Measurements from ENCODE around the gene LIX1.
"Not testable (repeated sequence)": the region's sequence is repeated elsewhere in the genome, so short reads cannot be mapped to it uniquely, and the experiment has no call there.

The LIX1 gene

DNA sequence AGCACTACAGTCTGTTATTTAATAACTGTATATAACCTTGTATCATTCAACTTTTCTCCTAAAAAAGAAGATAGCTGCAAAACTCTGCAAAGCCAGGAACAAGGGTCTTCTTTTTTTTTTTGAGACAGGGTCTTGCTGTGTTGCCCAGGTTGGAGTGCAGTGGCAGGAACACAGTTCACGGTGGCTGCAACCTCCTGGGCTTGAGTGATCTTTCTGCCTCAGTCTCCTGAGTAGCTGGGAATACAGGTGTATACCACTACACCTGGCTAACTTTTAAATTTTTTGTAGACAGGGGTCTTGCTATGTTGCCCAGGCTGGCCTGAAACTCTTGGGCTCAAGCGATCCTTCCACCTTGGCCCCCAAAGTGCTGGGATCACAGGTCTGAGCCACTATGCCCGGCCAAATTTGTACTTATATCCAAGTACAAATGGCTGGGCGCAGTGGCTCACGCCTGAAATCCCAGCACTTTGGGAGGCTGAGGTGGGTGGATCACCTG, 21.4 kb upstream of the LIX1 start:
- Mint-ChIP-seq H3K27me3 (no peaks in the 10 kb centered on the region), H3K4me3 (no peak overlapping the region), H3K36me3 (peaks cover 42% of the 10 kb centered on the region), H3K4me1 (peaks cover 12% of the 10 kb centered on the region), H3K27ac (no peak overlapping the region), H3K9me3 (no peaks in the 10 kb centered on the region)
- CTCF ChIA-PET, result interaction anchor here (0.7 to 7.6 kb wide), 11 partner anchors 10 to 550 kb away, joined by 3 to 89 read pairs (median 5); partner anchors contain the start of gene LIX1
- DNase-seq, result no peak

DNA sequence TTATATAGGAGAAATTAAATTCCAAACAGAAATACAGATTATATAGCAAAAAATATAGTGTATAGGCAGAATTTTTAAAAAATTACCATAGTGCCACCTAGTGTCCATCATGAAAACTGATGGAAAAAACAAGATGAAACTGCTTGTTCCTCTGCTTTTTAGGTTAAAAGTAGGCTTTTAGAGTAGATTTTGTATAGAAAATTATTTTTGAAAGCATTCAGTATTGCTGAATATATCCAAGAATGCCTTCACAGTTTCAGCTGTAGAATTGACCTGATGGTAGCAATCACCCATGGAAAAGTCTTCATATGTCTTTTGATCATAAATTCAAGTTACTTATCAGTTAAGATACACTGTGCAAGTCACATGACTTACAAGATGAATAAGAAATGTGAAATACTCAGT, 21.0 kb upstream of the LIX1 start:
- Mint-ChIP-seq H3K4me3 (no peak overlapping the region), H3K4me1 (peaks cover 12% of the 10 kb centered on the region), H3K36me3 (peaks cover 42% of the 10 kb centered on the region), H3K9me3 (peaks cover 5% of the 10 kb centered on the region), H3K27me3 (no peaks in the 10 kb centered on the region), H3K27ac (no peak overlapping the region)
- DNase-seq, result no peak
- CTCF ChIA-PET, result interaction anchor here (0.7 to 7.6 kb wide), 13 partner anchors 9 to 549 kb away, joined by 3 to 89 read pairs (median 4); partner anchors contain the start of gene LIX1

DNA sequence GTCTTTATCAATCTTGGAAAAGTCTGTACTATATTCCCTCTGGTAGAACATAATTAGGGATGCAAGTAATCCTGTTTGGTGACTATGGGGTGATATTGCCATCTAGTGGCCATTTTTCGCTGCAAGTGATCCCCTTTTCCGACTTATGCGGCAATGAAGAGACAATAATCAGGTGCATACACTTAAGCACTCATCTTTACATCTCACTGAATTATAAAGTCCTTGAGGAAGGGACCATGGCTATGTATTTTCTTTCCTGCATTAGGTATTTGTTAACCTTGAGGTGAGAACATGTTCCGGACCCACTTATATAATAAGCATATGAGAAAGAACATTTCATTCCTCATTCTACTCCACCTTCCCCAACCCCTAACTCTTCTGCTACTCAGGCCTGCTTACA, 19.6 kb upstream of the LIX1 start:
- no peak overlapping the region for H3K27ac Mint-ChIP-seq
- CTCF ChIA-PET, result interaction anchor here (0.7 to 7.6 kb wide), 43 partner anchors 8 to 817 kb away, joined by 3 to 89 read pairs (median 4); partner anchors contain the start of gene LIX1
- peaks cover 47% of the 10 kb centered on the region for H3K36me3 Mint-ChIP-seq
- DNase-seq, result peak; percentile 66
- no peak overlapping the region for H3K4me3 Mint-ChIP-seq
- H3K27me3 Mint-ChIP-seq, result no peaks in the 10 kb centered on the region
- peaks cover 17% of the 10 kb centered on the region for H3K9me3 Mint-ChIP-seq
- H3K4me1 Mint-ChIP-seq, result peaks cover 6% of the 10 kb centered on the region

DNA sequence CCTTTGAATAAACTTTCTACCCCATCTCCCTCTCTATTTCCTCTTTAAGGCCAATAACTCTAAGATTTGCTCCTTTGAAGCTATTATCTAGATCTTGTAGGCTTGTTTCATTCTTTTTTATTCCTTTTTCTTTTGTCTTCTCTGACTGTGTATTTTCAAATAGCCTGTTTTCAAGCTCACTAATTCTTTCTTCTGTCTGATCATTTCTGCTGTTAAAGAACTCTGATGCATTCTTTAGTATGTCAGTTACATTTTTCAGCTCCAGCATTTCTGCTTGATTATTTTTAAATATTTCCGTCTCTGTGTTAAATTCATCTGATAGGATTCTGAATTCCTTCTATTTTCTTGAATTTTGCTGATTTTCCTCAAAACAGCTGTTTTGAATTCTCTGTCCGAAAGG, 15.3 kb upstream of the LIX1 start:
- Mint-ChIP-seq H3K27ac (no peak overlapping the region), H3K36me3 (peaks cover 33% of the 10 kb centered on the region), H3K9me3 (peaks cover 23% of the 10 kb centered on the region), H3K27me3 (peaks cover 12% of the 10 kb centered on the region), H3K4me1 (no peaks in the 10 kb centered on the region), H3K4me3 (no peak overlapping the region)
- CTCF ChIA-PET, result interaction anchor here (0.8 to 1.9 kb wide), 3 partner anchors 289 to 405 kb away, joined by 3 to 6 read pairs (median 5); no protein-coding TSS in a partner anchor
- no peak for DNase-seq

DNA sequence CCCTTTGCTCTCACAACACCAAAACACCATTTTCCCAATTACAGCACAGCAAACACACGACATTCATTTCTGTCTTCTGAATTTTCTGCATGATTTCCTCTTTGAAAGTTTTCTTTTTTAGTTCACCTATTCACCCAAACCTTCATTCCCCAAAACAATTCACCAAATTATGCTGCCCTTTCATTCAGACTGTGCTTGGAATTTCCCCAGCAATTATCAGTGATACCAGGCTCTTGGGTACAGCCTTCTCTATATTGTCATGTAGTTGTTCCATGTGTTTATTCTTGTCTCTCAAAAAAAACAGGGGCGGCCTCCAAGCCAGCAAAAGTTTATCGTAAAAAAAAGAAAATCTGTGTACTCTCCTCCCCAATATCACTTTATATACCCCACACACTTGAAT, 9.0 kb upstream of the LIX1 start:
- H3K27ac Mint-ChIP-seq, result no peak overlapping the region
- H3K4me3 Mint-ChIP-seq, result no peak overlapping the region
- peaks cover 2% of the 10 kb centered on the region for H3K9me3 Mint-ChIP-seq
- DNase-seq, result no peak
- H3K36me3 Mint-ChIP-seq, result no peaks in the 10 kb centered on the region
- H3K27me3 Mint-ChIP-seq, result peaks cover 12% of the 10 kb centered on the region
- H3K4me1 Mint-ChIP-seq, result no peaks in the 10 kb centered on the region
- CTCF ChIA-PET, result interaction anchor here (5.9 kb wide), 1 partner anchor 11 kb away, joined by 46 read pairs; no protein-coding TSS in a partner anchor

DNA sequence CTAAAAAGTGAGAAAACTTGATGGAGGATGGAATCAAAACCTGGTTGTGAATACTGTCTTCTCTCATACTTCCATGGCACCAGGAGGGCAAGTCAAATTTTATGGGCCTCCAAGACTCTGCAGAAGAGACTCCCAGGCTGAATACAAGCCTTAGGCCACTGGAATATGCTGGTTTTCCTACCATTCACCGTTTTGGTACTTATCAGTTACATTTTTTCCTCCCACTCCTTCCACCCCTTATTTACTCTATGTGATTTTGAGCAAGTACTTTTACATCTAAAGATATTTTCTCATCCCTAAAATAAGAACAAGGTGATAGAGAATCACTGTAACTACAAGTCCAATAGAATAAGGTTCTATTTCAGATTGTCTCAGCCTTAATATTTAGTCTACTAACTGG, 8.0 kb upstream of the LIX1 start:
- Mint-ChIP-seq H3K36me3 (no peaks in the 10 kb centered on the region), H3K4me3 (no peak overlapping the region), H3K9me3 (no peaks in the 10 kb centered on the region), H3K4me1 (no peaks in the 10 kb centered on the region), H3K27ac (no peak overlapping the region), H3K27me3 (peaks cover 8% of the 10 kb centered on the region)
- no peak for DNase-seq
- CTCF ChIA-PET, result interaction anchor here (0.6 to 5.9 kb wide), 3 partner anchors 12 to 582 kb away, joined by 3 to 46 read pairs (median 3); no protein-coding TSS in a partner anchor

DNA sequence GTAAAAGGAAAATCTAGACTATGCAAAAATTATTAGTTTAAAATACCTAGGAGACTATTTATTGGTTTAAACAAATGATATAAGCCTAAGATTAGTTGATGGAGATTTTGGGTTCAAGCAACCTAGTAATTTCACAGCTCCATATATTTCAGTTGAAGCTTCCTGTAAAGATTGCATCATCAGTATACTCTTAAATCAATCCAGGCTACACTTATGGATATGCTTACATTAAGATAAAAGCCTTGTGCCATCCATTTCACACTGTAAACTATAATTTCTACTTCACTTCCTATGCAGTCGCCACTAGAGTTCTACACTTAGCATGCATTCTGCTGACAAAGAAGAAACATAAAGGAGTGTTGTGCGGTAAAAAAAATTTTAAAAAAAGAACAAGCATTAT, 7.3 kb upstream of the LIX1 start:
- Mint-ChIP-seq H3K9me3 (no peaks in the 10 kb centered on the region), H3K4me3 (no peak overlapping the region), H3K4me1 (no peaks in the 10 kb centered on the region), H3K27ac (no peak overlapping the region), H3K27me3 (peaks cover 8% of the 10 kb centered on the region), H3K36me3 (no peaks in the 10 kb centered on the region)
- DNase-seq, result no peak
- CTCF ChIA-PET, result interaction anchor here (1.1 to 5.9 kb wide), 2 partner anchors 12 to 281 kb away, joined by 3 to 46 read pairs; no protein-coding TSS in a partner anchor

DNA sequence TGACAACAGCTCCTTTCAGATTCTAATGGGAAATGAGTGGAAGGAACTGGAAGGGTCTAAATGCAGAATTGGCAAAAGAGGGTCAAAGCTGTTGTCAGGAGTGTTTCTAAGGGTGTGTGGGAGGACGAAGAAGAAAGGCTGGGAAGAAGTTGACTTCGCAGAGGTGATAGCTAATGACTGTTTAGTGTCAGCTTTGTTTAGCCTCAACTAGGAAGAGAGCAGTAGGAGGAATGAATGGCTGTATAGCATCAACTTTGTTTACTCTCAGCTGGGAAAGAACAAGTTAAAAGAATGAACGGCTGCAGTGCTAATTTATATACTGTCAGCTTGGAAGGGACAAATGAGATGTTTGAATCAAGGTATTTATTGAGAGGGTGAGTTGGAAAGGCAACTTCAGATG, 5.9 kb upstream of the LIX1 start:
- Mint-ChIP-seq H3K4me3 (no peak overlapping the region), H3K36me3 (no peaks in the 10 kb centered on the region), H3K27me3 (peaks cover 8% of the 10 kb centered on the region), H3K27ac (no peak overlapping the region), H3K4me1 (no peaks in the 10 kb centered on the region), H3K9me3 (no peaks in the 10 kb centered on the region)
- DNase-seq, result no peak
- CTCF ChIA-PET, result interaction anchor here (0.8 to 5.9 kb wide), 2 partner anchors 14 to 279 kb away, joined by 3 to 46 read pairs; no protein-coding TSS in a partner anchor

DNA sequence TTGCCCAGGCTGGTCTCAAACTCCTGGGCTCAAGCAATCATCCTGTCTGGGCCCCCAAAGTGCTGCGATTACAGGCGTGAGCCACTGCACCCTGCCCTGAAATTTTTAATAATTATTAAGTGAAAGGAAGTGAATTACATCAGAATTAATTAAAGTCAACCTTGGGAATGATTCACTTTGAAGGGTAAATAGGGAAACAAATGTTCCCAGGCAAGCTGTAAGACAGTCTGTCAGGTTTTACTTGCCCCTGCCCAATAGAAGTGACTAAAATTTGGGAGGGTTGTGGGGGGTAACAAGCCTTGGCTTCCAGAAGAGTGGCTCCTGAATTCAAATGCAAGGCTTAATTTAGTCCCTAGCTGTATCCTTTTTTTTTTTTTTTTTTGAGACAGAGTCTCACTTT, 1.3 kb upstream of the LIX1 start:
- CTCF ChIA-PET, result interaction anchor here (0.6 to 5.6 kb wide), 9 partner anchors 15 to 1718 kb away, joined by 3 to 53 read pairs (median 5); no protein-coding TSS in a partner anchor
- DNase-seq, result no peak
- Mint-ChIP-seq H3K4me1 (no peaks in the 10 kb centered on the region), H3K4me3 (no peak overlapping the region), H3K27me3 (peaks cover 23% of the 10 kb centered on the region), H3K36me3 (peaks cover 1% of the 10 kb centered on the region), H3K9me3 (no peaks in the 10 kb centered on the region), H3K27ac (no peak overlapping the region)

DNA sequence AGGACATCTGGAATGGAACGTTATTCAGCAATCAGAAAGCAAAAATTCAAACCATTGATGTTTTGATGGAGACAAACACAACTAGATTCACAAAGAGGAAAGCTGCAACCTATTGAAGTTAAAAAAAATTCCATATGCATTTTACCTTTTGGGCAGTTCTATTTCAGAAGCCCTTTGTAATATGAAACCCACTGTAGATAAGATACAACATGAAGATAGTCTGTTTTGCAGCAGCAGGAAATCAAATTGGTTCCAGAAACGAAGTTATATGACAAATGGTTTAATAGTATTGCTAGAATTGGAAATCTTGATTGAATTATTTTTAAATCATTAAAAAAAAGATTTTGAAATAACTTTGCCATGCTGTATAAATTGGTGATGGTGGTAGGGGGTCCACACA, 872 bp downstream of the LIX1 start:
- peaks cover 28% of the 10 kb centered on the region for H3K27me3 Mint-ChIP-seq
- CTCF ChIA-PET, result interaction anchor here (0.7 to 5.6 kb wide), 13 partner anchors 20 to 527 kb away, joined by 3 to 53 read pairs (median 6); partner anchors contain the start of gene LNPEP
- H3K9me3 Mint-ChIP-seq, result no peaks in the 10 kb centered on the region
- DNase-seq, result no peak
- peaks cover 1% of the 10 kb centered on the region for H3K36me3 Mint-ChIP-seq
- no peak overlapping the region for H3K4me3 Mint-ChIP-seq
- H3K4me1 Mint-ChIP-seq, result no peaks in the 10 kb centered on the region
- no peak overlapping the region for H3K27ac Mint-ChIP-seq

DNA sequence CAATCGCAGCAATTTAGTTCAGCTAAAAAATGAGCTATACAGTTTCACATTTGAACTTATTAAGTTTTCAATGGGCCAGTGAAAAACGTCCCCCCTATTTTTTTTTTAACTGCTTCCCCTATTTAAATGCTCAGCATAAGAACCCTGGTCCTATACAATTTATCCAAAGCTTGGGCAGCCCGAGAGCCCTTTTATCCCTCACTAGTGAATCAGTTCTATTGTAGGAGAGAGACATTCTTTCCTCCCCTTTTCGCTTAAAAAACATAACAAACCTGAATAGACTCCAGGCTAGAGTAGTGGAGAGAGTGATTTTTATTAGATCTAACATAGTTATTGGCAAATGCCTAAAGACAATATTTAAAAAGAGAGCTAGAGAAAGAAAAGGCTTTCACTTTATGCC, 1.4 kb downstream of the LIX1 start:
- CTCF ChIA-PET, result interaction anchor here (0.7 to 5.6 kb wide), 8 partner anchors 19 to 338 kb away, joined by 3 to 53 read pairs (median 4); no protein-coding TSS in a partner anchor
- Mint-ChIP-seq H3K4me3 (no peak overlapping the region), H3K4me1 (no peaks in the 10 kb centered on the region), H3K9me3 (no peaks in the 10 kb centered on the region), H3K27me3 (peaks cover 28% of the 10 kb centered on the region), H3K36me3 (peaks cover 1% of the 10 kb centered on the region), H3K27ac (no peak overlapping the region)
- no peak for DNase-seq

DNA sequence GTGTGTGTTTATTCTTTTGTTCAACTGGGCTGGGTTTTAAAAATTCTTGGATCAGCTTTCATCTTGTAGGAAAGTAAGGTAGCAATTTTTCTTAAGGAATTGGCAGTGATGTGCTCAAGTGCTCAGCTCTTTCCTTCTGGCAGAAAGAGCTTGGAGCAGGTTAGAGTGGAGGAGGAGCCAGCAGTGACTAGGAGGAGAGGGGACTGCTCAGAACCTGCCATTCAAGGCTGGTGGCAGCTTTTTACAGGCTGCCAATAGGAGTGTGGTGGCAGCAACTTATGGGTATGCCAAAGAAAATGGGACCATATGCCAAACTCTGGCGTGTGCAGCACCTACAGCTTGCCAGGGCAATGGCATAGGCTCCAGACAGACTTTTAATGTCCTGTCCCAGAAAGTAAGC, 2.2 kb downstream of the LIX1 start:
- peaks cover 27% of the 10 kb centered on the region for H3K27me3 Mint-ChIP-seq
- not testable (repeated sequence) for H3K36me3 Mint-ChIP-seq, H3K4me3 Mint-ChIP-seq, H3K9me3 Mint-ChIP-seq, H3K27ac Mint-ChIP-seq, DNase-seq, H3K4me1 Mint-ChIP-seq
- CTCF ChIA-PET, result interaction anchor here (1.3 to 5.6 kb wide), 5 partner anchors 20 to 388 kb away, joined by 4 to 53 read pairs (median 11); no protein-coding TSS in a partner anchor

DNA sequence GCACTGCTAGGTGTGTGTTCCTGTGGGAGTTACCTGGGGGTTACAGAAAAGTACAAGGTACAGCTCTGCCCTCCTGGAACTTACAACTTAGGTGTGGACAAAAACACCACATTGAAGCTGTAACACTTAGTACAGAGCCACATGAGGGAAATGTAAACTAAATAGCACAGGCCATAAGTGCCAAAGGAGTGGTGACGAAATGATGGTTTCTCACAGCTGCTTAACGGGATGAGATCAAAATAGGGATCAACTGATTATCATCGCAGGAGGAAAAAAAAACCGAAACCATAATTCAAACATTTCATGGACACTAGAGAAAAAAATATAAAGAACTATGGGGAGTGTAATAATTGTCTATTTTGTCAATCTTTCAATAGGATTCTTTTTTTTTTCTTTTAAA, 5.9 kb downstream of the LIX1 start:
- peaks cover 1% of the 10 kb centered on the region for H3K36me3 Mint-ChIP-seq
- DNase-seq, result no peak
- H3K27ac Mint-ChIP-seq, result no peak overlapping the region
- H3K4me3 Mint-ChIP-seq, result no peak overlapping the region
- no peaks in the 10 kb centered on the region for H3K9me3 Mint-ChIP-seq
- CTCF ChIA-PET, result interaction anchor here (1.0 to 1.4 kb wide), 2 partner anchors 25 to 267 kb away, joined by 3 read pairs; no protein-coding TSS in a partner anchor
- peaks cover 6% of the 10 kb centered on the region for H3K4me1 Mint-ChIP-seq
- H3K27me3 Mint-ChIP-seq, result peaks cover 17% of the 10 kb centered on the region

DNA sequence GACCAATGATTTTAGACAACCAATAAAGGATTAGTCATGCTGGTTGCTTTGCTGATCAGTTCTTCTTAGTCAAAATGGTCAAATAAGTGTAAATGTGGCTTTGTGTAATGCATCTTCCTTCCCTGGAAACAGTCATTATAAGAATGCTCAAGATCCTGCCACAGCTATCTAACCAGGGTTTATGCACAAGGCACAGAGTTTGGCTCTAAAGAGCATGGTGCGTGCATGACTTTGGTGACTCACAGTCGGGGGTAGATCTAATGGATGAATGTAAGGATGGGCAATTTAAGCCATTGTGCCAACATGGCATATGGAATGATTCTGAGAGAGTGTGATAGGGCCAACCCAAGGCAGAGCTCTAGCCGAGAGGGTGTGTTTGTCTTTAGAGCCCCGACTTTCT, 6.5 kb downstream of the LIX1 start:
- Mint-ChIP-seq H3K36me3 (peaks cover 1% of the 10 kb centered on the region), H3K4me1 (peaks cover 6% of the 10 kb centered on the region), H3K27ac (no peak overlapping the region), H3K27me3 (peaks cover 21% of the 10 kb centered on the region), H3K9me3 (no peaks in the 10 kb centered on the region), H3K4me3 (no peak overlapping the region)
- no peak for DNase-seq
- CTCF ChIA-PET, result interaction anchor here (0.9 kb wide), 1 partner anchor 357 kb away, joined by 3 read pairs; no protein-coding TSS in a partner anchor

DNA sequence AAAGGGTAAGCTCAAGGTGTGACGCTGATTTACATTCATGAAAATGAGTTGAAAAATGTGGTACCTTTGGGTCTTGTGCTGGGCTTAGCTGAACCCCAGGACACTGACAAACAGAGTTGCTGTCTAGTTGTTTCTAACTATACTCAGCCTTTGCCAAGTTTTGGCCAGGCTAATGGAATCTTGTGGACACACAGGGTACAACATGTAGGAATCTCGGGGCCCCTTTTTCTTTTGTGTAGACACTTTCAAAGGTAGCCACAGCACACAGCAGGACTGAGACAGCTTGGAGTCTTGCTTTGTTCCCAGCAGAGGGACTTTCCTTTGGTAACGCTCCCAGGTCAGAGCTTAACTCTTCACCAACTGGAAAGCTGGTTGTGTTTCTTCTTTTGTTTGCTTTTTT, 7.8 kb downstream of the LIX1 start:
- Mint-ChIP-seq H3K4me3 (no peak overlapping the region), H3K4me1 (peaks cover 6% of the 10 kb centered on the region), H3K27me3 (peaks cover 21% of the 10 kb centered on the region), H3K9me3 (no peaks in the 10 kb centered on the region), H3K27ac (no peak overlapping the region), H3K36me3 (peaks cover 1% of the 10 kb centered on the region)
- DNase-seq, result no peak
- CTCF ChIA-PET, result interaction anchor here (0.9 to 1.9 kb wide), 5 partner anchors 8 to 382 kb away, joined by 3 to 5 read pairs (median 4); partner anchors contain the start of gene LIX1
